ENCODE data around the gene PLPPR1.

- no peak for TF ChIP-seq CTCF (IDR thresholded peaks at IDR 0.05 in 2 of 3, conservative IDR thresholded peaks at IDR 0.05 in 1 of 3; ENCODE audit: borderline replicate concordance in 1 of 3, insufficient read depth in 1 of 3, low read depth in 2 of 3, low read length in 2 of 3)
- TF ChIP-seq POLR2A (IDR thresholded peaks at IDR 0.05; ENCODE audit: borderline replicate concordance, extremely low read depth, insufficient read depth, insufficient read length), result no peak
- no peak for TF ChIP-seq EZH2 (IDR thresholded peaks at IDR 0.05)
- no peak for TF ChIP-seq MAX (IDR thresholded peaks at IDR 0.05)
- no peak for TF ChIP-seq POLR2AphosphoS5 (IDR thresholded peaks at IDR 0.05; ENCODE audit: low read depth, low read length)
- no peak for TF ChIP-seq TCF7L2 (IDR thresholded peaks at IDR 0.05; ENCODE audit: borderline replicate concordance, extremely low read depth, insufficient read depth, insufficient read length)
- TF ChIP-seq JUND (IDR thresholded peaks at IDR 0.05), result no peak
- no peak for TF ChIP-seq SIN3A (IDR thresholded peaks at IDR 0.05; ENCODE audit: low read depth)
- TF ChIP-seq CEBPB (IDR thresholded peaks at IDR 0.05; ENCODE audit: low read depth), result no peak
- no peak for TF ChIP-seq REST (IDR thresholded peaks at IDR 0.05; ENCODE audit: low read depth)
- no peak for TF ChIP-seq EZH2phosphoT487 (IDR thresholded peaks at IDR 0.05; ENCODE audit: borderline replicate concordance)
- TF ChIP-seq ZNF274 (IDR thresholded peaks at IDR 0.05; ENCODE audit: low read depth, low read length), result no peak
- TF ChIP-seq YY1 (IDR thresholded peaks at IDR 0.05; ENCODE audit: extremely low read depth, insufficient replicate concordance, low read depth, low read length), result no peak
- no peak for TF ChIP-seq EGR1 (IDR thresholded peaks at IDR 0.05; ENCODE audit: low read depth)
Observed at GRCh38 chr9:101094686-101095085, 66.2 kb downstream of the PLPPR1 start.
